Activated CD8-positive, alpha-beta memory T cell treated with anti-CD3 and anti-CD28 coated beads for 48 hours (primary cell): ENCODE data around the gene DCHS2.

ENCODE experiments used
- DNase-seq, 3 experiments: peaks; one replicate each; pipeline ENCODE4 v3.0.0-alpha.2; 2020; ENCODE audit warnings: low read depth in 2 of 3, low spot score in 2 of 3

DCHS2 gene

DNA sequence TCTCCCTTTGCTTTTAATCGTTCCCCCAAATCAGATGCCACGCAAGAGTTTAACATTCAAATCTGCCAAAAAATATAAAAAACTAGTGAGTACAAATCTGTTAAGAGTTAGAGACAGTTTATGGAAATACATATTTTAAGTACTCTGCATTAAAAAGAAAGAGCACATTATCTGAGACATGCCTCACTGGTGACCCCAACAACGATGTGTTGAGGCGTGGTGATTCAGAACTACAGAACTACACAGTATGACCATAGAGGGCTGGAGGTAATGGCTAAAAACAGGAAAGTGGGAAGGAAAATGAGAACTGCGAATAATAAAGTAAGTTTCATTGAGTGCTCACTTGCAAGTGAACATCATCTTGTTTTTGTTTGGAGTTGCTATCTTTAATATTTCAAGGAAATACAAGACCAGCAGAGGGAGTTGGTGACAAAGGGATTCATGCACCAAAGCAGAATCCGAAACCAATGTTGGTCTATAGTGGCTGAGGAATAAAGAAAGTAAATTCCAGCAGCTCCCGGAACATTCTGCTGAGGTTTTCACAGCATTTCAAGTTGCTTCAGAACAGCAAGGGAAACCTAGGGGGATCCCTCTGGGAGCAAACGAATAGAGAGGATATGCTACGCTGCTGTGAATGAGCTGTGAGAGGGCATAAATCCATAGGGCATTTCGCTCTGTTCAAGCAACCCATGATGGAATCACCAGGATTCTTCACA, 92.2 kb downstream of the DCHS2 start:
- no peak for DNase-seq

GRCh38 chr4:154390324-154390723, 101.3 kb downstream of the DCHS2 start:
- DNase-seq = no peak

DNA sequence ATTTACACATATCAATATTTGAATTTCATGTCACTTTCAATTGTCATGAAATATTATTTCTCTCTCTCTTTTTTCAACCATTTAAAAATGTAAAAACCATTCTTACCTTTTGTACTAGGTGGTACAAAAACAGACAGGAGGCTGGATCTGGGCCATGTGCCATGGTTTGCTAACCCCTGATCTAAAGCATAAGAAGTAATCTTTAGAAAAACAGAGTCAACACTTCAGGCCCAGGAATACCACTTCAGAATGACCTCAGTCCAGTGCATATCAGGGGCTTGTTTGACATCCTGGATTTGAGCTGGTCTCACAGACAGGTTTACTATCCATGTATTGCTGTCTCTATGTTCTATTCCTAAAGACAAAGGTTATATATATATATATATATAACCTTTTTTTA, 102.5 kb downstream of the DCHS2 start:
- no peak for DNase-seq

DNA sequence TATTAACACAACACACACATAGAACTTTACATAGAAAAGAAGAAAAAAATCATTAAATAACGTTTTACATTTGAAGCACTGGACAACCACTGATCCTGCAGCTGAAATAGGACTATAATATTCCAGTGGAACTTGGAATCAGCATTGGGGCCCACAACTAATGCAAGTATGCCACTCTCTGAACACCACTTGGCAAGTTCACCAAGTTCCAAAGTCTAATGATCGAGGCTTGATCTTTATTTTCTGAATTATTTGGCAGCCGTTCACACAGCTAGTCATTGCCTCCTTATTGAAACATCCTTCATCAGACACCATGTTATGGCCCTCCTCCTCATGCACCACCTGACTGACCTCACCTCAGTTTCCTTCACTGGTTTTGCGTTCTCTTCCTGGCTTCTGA, 107.6 kb downstream of the DCHS2 start:
- DNase-seq = no peak

DNA sequence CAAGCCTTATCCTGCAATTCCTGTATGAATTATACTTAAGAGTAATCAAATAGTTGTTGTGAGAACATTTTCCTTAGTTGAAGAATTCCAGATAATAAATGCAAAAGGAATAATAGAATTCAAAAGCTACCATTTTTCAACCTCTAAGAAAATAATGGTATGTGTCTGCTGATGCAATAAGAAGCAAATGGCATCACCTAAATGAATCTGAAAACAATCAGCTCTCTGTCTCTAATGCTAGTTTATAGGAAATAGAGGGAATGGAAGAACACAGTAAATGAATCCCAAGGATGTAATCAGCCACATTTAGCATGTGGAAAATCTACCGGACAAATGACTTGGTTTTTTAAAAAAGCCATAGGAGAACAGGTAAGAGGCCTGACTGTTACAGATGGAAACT, 115.1 kb downstream of the DCHS2 start:
- no peak for DNase-seq

GRCh38 chr4:154368060-154368459, 123.5 kb downstream of the DCHS2 start:
- no peak for DNase-seq

- DNase-seq = no peak
Measured at GRCh38 chr4:154367659-154368058, 123.9 kb downstream of the DCHS2 start.

- DNase-seq = no peak
Measured at GRCh38 chr4:154366956-154367355, 124.6 kb downstream of the DCHS2 start.

DNA sequence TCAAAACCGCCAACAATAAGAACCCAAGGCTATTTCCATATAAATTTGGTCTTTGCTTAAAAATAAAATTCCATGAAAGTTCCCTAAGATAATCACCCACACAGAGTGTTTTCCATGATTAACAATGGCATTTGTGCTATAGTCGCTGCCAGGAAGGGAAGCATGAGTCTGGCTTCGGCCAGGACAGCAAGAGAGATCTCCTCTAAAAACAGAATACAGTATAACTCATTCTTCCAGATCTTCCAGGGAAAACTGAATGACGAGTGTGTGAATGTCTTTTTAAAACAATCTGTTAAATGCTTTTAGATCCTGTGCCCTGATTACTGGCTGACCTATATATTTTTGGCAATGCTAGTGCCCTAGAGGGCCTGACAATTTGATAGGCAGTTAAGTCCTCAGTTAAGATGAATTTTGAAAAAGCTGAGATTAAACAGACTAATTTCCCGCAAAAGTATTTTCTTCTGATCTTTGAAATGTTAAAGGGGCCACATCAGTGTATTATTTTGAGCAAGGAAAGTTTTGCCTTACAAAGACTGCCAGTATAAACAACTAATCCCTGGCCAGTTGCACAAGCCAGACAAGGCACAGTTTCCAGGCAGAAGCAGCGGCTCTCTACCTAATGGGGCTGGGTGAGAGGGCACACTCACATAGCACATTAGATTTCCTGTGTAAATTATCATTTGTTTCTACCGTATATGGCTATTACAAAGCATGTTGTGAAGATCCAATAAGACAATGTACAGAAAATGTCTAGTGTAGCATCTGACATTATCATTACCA, 127.3 kb downstream of the DCHS2 start:
- DNase-seq = no peak

- DNase-seq = no peak
Measured at GRCh38 chr4:154361450-154361849, 130.1 kb downstream of the DCHS2 start.

DNA sequence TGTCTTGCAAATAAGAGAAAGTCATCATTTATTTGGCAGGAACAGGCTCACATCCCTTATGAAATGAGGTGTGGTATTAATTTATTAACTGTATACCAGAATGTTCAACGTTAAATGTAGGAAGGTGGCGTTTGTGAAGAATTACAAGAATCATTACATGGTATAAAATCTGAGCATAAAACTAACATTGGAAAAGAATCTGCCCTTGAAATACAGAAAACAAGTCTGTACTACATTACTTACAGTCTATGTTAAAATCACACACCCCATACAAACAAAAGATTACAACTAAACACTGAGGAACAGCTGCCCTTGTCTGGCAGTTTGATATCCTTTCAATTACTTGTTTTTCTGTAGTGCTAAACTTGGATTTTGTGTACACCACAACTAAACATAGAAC, 131.1 kb downstream of the DCHS2 start:
- DNase-seq = no peak

DNA sequence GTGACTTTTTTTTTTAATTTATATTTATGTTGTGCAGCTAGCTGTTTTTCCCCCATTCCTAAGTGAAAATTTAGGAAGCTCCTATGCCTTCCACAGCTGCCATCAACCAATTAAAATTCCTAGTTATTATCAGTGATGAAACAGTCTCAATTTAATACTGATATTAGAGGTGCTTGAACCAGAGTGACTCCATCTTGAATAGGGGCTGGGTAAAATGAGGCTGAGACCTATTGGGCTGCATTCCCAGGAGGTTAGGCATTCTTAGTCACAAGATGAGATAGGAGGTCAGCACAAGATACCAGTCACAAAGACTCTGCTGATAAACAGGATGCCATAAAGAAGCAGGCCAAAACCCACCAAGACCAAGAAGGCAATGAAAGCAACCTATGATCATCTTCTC, 136.7 kb downstream of the DCHS2 start:
- DNase-seq = no peak

GRCh38 chr4:154349829-154350228, 141.8 kb downstream of the DCHS2 start:
- no peak for DNase-seq

GRCh38 chr4:154348657-154349056, 142.9 kb downstream of the DCHS2 start:
- no peak for DNase-seq

DNA sequence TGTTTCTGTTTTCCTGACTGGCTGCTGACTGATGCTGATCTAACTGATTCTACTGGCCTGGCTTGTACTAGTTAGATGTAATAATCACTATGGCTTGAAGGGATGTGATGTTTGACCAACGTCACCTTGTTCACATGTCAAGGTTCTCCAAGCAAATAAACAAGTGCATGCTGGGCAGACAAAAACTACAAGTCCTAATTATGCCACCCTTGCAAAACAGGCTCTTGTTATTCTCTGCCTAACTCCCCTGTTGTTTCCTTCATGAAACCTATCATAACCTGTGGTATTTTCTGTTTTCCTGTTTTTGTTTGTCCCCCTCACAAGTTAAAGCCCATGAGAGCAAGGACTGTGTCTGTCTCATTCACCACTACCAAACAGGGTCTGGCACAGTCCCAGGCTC, 146.2 kb downstream of the DCHS2 start:
- DNase-seq = no peak

DNA sequence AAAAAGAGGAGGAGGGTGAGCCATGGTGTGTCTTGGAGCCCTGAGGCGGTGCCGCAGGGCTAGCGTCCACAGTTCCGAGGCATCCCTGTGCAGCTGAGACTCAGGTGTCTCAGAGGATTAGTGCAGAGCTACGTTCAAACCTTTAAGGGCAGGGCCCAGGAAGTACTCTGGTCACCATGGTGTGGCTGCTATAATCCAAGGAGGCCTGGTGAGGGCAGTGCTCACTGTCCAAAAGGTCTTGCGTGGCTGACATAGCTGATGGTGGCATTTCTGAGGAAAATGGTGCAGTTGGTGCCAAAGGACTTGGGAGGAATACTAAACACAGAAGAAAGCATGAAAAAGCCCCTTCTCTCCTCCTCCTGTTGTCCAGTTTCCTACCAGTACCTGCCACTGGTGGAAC, 146.9 kb downstream of the DCHS2 start:
- DNase-seq = no peak

- DNase-seq = no peak
Measured at GRCh38 chr4:154343651-154344050, 147.9 kb downstream of the DCHS2 start.

DNA sequence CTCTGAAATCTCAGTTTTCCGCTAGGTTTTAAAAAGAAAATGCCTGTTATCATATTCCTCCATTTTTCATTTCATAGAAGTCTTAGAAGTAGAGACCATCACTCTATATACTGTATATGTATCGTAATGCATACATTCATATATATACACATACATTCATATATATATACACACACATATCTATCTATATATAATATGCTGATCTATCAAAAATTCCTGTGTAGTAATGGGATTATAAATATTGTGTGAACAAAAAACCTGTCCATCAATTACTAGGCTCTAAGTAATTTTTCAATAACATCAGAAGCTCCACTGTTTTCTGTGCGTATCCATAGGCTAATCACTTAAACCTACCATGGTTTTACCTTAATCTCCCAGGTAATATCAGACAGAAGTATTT, 150.2 kb downstream of the DCHS2 start:
- DNase-seq = no peak

GRCh38 chr4:154335588-154335987, 156.0 kb downstream of the DCHS2 start:
- no peak for DNase-seq

DNA sequence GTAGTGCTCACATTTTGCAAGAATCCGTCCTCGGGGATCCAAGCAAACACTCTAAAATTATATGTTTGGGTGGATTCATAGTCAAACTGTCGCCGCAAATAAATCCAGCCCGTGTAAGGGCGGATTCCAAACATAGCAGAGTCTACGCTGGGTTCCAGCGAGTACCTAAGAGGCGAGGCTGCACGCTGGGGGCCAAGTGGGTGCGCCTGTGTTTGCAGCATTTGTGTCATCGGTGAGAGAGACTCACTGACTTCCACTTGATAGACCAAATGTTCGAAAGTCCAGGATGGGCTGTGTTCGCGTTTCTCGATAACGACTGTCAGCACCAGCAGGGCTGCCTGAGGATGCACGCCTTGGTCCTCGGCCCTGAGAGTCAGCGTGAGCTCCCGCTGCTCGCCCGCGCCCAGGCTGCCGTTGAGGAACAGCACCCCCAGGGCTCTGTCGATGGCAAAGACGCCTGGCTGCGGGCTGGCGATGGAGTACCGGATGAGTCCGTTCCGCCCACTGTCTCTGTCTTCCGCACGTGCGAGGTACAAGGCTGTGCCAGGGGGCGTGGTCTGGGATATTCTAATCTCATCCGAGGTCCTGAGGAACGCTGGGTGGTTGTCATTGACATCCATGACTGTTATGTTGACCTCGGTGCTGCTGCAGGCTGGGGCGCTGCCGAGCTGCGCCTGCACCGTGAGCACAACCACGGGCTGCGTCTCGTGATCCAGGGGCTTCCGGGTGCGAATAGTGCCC, 158.7 kb downstream of the DCHS2 start:
- DNase-seq = peak; percentile 6 to 7 (median 7)

DNA sequence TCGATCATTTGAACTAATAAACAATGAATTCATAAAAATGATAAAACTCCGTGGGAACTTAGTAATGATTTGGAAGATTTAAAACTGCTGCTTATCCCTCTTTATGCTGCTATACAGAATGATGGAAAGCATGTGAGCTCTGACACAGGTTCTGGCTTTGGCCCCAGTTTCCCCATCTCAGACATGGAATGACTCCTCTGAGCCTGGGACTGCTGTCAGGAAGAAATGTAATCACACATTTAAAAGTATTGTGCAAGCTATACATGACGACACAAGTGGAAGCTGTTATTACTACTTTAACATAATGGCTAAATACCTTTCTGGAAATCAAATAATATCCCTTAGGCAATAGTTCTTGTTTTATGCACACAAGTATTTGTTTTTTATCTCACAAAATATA, 161.7 kb downstream of the DCHS2 start:
- DNase-seq = no peak

- no peak for DNase-seq
Measured at GRCh38 chr4:154329268-154329868, 162.2 kb downstream of the DCHS2 start.
